ENCODE measurements around the gene SPATA2. TPM values are rescaled to one million over a fixed set of nuclear protein-coding genes. Genes with fewer than 3 reads are reported as not detected.

SPATA2 gene
- total RNA-seq, 1 donor from 2014 or later, result 8.4 TPM

DNA sequence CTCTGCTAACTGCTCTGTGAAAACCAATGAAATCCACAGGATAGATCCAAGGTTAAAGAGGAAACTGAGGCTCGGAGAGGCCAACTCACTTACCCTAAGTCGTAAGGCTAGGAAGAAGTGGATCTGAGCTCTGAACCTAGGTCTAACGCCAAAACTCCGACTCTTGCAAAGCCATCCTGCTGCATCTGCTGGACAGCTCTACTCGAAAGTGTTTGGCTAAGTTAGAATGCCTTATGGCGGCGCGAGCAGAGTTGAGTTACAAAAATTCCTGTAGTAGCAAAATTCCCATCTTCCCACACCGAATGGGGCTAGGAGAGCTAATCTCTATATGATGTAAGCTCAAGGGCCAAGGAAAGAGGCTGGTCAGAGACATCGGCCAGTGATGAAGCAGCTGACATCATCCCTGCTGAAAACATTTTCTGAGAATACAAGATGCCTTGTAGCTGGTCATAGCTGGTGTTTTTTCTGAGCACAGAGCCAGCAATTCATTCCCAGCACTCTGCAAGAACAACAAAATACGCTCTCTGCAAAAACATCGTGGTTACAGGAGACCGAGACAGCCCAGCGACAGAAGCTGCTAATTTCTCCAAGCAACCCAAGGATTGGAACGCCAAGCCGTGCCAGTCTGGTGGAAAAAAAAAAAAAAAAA lies 1.8 kb downstream of the SPATA2 start:
- Mint-ChIP-seq H3K27me3 (ENCODE audit: unreplicated experiment) (peaks cover 4% of the 10 kb centered on the region), H3K4me3 (ENCODE audit: unreplicated experiment) (peak overlapping the region; percentile 86), H3K9me3 (ENCODE audit: unreplicated experiment) (no peaks in the 10 kb centered on the region), H3K27ac (ENCODE audit: unreplicated experiment) (peak overlapping the region; percentile 42), H3K36me3 (ENCODE audit: low read depth, unreplicated experiment) (peaks cover 3% of the 10 kb centered on the region), H3K4me1 (ENCODE audit: unreplicated experiment) (peaks cover 11% of the 10 kb centered on the region)
- TF ChIP-seq, protein P1, sequence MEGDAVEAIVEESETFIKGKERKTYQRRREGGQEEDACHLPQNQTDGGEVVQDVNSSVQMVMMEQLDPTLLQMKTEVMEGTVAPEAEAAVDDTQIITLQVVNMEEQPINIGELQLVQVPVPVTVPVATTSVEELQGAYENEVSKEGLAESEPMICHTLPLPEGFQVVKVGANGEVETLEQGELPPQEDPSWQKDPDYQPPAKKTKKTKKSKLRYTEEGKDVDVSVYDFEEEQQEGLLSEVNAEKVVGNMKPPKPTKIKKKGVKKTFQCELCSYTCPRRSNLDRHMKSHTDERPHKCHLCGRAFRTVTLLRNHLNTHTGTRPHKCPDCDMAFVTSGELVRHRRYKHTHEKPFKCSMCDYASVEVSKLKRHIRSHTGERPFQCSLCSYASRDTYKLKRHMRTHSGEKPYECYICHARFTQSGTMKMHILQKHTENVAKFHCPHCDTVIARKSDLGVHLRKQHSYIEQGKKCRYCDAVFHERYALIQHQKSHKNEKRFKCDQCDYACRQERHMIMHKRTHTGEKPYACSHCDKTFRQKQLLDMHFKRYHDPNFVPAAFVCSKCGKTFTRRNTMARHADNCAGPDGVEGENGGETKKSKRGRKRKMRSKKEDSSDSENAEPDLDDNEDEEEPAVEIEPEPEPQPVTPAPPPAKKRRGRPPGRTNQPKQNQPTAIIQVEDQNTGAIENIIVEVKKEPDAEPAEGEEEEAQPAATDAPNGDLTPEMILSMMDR (IDR thresholded peaks at IDR 0.05; ENCODE audit: unreplicated experiment), result no peak
- DNase-seq (ENCODE audit: low spot score), result no peak

DNA sequence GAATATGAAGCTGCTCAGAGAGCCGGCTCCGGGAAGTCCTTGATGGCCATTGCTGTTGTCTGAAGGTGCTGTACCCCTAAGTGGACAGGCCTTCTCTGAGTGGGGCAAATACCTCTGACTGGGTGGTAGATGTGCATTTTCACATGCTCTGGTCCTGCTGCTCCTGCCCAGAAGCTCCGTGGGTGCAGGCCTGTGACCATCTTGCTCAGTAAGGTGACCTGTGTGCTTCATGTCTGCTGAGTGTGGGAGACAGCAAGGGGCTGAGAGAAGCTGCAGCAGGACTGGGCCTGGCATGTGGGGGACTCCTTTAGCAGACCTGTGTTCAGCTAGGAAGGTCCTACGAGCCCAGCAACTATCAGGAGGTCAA lies 5.0 kb downstream of the SPATA2 start:
- H3K4me3 Mint-ChIP-seq (ENCODE audit: unreplicated experiment), result no peak overlapping the region
- no peaks in the 10 kb centered on the region for H3K9me3 Mint-ChIP-seq (ENCODE audit: unreplicated experiment)
- H3K27me3 Mint-ChIP-seq (ENCODE audit: unreplicated experiment), result peaks cover 5% of the 10 kb centered on the region
- no peak overlapping the region for H3K27ac Mint-ChIP-seq (ENCODE audit: unreplicated experiment)
- H3K4me1 Mint-ChIP-seq (ENCODE audit: unreplicated experiment), result peaks cover 4% of the 10 kb centered on the region
- TF ChIP-seq, protein P1 (IDR thresholded peaks at IDR 0.05; ENCODE audit: unreplicated experiment), result no peak
- H3K36me3 Mint-ChIP-seq (ENCODE audit: low read depth, unreplicated experiment), result peaks cover 14% of the 10 kb centered on the region
- DNase-seq (ENCODE audit: low spot score), result no peak

DNA sequence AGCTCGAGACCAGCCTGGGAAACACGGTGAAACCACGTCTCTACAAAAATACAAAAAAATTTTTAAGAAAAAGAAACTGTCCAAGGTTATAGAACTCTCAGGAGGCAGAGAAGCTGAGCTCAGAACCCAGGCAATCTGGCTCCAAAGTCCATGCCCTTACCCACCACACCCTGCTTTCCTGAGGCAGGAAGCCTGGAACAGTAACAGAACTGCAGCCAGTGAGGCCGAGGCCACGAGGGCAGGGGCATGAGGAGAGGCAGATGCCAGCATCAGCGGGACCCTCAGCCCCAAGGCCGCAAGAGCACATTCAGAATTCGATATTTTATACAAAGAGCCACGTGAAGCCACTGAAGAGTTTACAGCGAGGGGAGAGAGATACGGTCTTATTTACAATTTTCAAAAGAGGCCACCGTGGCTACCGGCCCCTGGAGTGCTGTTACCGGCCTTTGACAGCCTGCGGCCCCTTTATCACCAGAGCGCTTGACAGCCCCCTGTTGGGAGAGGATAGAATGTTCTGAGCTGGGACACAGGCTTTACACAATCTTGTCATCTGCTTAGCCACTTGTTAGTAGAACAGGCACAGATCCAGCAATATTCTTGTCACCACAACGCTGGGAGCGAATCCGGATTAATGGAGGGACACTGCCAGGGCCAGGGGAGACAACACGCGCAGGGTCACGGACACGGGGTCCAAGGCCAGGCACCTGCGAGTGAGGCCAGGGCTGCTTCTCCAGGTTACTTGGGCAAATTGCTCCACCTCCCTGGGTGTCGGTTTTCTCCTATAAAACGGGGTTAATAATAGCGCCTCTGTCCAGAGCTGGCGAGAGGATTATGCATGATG lies 5.6 kb downstream of the SPATA2 start:
- H3K4me1 Mint-ChIP-seq (ENCODE audit: unreplicated experiment), result peaks cover 4% of the 10 kb centered on the region
- H3K4me3 Mint-ChIP-seq (ENCODE audit: unreplicated experiment), result no peak overlapping the region
- peak; percentile 42 for DNase-seq (ENCODE audit: low spot score)
- peaks cover 5% of the 10 kb centered on the region for H3K27me3 Mint-ChIP-seq (ENCODE audit: unreplicated experiment)
- TF ChIP-seq, protein P1 (IDR thresholded peaks at IDR 0.05; ENCODE audit: unreplicated experiment), result no peak
- H3K36me3 Mint-ChIP-seq (ENCODE audit: low read depth, unreplicated experiment), result peaks cover 18% of the 10 kb centered on the region
- H3K27ac Mint-ChIP-seq (ENCODE audit: unreplicated experiment), result no peak overlapping the region
- no peaks in the 10 kb centered on the region for H3K9me3 Mint-ChIP-seq (ENCODE audit: unreplicated experiment)

DNA sequence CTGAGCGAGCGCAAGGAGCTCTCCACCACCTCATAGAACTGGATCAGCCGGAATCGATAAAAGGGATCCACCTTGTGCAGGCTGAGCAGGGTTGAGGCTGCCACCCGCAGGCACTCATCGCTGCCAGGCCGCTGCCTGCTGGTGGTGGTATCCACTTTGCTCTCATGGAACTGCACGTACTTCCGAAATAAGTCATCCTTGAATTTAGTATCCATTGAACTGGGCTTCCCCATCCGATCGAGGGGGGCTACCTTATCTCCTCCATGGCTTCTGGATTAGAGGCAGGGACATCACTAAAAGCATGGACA lies 7.1 kb downstream of the SPATA2 start:
- DNase-seq (ENCODE audit: low spot score), result no peak
- peaks cover 18% of the 10 kb centered on the region for H3K36me3 Mint-ChIP-seq (ENCODE audit: low read depth, unreplicated experiment)
- TF ChIP-seq, protein P1 (IDR thresholded peaks at IDR 0.05; ENCODE audit: unreplicated experiment), result no peak
- H3K4me1 Mint-ChIP-seq (ENCODE audit: unreplicated experiment), result no peaks in the 10 kb centered on the region
- no peak overlapping the region for H3K4me3 Mint-ChIP-seq (ENCODE audit: unreplicated experiment)
- H3K9me3 Mint-ChIP-seq (ENCODE audit: unreplicated experiment), result no peaks in the 10 kb centered on the region
- no peak overlapping the region for H3K27ac Mint-ChIP-seq (ENCODE audit: unreplicated experiment)
- peaks cover 3% of the 10 kb centered on the region for H3K27me3 Mint-ChIP-seq (ENCODE audit: unreplicated experiment)
